RWPE1 (cell line): Measurements from ENCODE around the gene ABHD10.

Source experiments
- CTCF ChIA-PET: fragments of 350-600 bp; sonication (Branson Sonifier 250); formaldehyde crosslinking; extraction: SDS; loops from one replicate; lab custom pipeline; 2021; lab: Yijun Ruan, JAX
- POLR2A ChIA-PET: fragments of 400-600 bp; formaldehyde crosslinking; extraction: SDS; loops from one replicate; lab custom pipeline; 2020; ENCODE audit warnings: antibody characterized with exemption; ENCODE audit not compliant: low non-redundant PET; lab: Yijun Ruan, JAX
- DNase-seq: peaks from one replicate; pipeline ENCODE4 v3.0.0; 2012; ENCODE audit warnings: low spot score
- H3K27ac ChIP-seq: fragments of 450-650 bp; 2 replicates; pipeline ENCODE4 v1.5.1; 2017
- CTCF ChIP-seq: fragments of 450-650 bp; conservative IDR thresholded peaks from 2 replicates; pipeline ENCODE4 v1.5.1; 2017; ENCODE audit warnings: low read depth, mild to moderate bottlenecking

The ABHD10 gene

GRCh38 chr3:112042842-112043280 is 64.0 kb downstream of the ABHD10 start:
- POLR2A ChIA-PET: no interaction called here
- DNase-seq: no peak

More at GRCh38 chr3:112042842-112043280, 64.0 kb downstream of the ABHD10 start:
- TF ChIP-seq CTCF: no peak
- H3K27ac ChIP-seq: no peak overlapping the region
- CTCF ChIA-PET: interaction anchor here (0.6 to 2.2 kb wide), 8 partner anchors 32 to 424 kb away, joined by 3 to 9 read pairs (median 3); partner anchors contain the start of gene GCSAM
